ENCODE measurements around the gene KIFC3. TPM values are rescaled to one million over a fixed set of nuclear protein-coding genes. Genes with fewer than 3 reads are reported as not detected.
A peak's percentile ranks its signal among the peaks of the same experiment; 100 is the strongest.

KIFC3 gene
- total and polyA plus RNA-seq, 7 experiments from 2014 or later = 0.73 to 9.2 (median 1.6) TPM; not detected in 3

DNA sequence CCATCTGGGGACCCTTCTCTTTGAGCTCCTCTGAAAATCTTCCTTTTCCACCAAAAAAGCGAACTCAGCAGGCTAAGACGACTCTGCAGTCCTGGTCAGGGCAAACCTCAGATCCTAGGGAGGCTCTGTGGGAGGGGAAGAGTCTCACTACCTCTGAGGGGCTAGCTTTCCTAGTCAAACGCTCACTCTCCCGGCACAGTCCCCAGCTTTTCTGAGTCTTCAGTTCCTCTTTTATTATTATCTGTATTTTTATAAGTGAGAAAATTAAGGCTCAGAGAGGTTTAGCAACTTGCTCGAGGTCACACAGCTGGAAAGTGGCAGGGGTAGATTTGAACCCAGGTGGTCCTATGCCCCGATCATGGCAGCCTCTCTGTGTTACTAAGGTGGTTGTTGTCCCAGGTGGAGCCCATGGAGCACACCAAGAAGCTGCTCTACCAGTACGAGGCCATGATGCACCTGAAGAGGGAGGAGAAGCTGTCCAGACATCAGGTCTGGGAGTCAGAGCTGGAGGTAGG is 75.8 kb downstream of the KIFC3 start:
- Mint-ChIP-seq H3K9me3 (peaks cover 0 to 14% (median 0%) of the 10 kb centered on the region in 11 donors), H3K4me1 (no peaks in the 10 kb centered on the region), H3K4me3 (no peak overlapping the region), H3K27me3 (no peaks in the 10 kb centered on the region), H3K27ac (no peak overlapping the region), H3K36me3 (no peaks in the 10 kb centered on the region)
- ChIA-PET POLR2A (no interaction called here), CTCF (interaction anchor here (0.6 kb wide), 1 partner anchor 8 kb away, joined by 3 read pairs; no protein-coding TSS in a partner anchor)
- no peak for DNase-seq
- no peak for ATAC-seq
- Histone ChIP-seq H3K4me1 (ENCODE audit: control insufficient read depth in 2 of 2, insufficient read depth in 2 of 2, low read length in 2 of 2) (no peaks in the 10 kb centered on the region), H3K27ac (ENCODE audit: low read depth, low read length) (no peak overlapping the region), H3K27me3 (ENCODE audit: control insufficient read depth in 2 of 2, insufficient read depth in 2 of 2, low read length in 2 of 2) (no peaks in the 10 kb centered on the region), H3K9me3 (ENCODE audit: control insufficient read depth in 2 of 3, low read length in 3 of 3) (no peaks in the 10 kb centered on the region), H3K36me3 (ENCODE audit: control insufficient read depth in 2 of 3, insufficient read depth in 3 of 3, low read length in 3 of 3) (no peaks in the 10 kb centered on the region), H3K4me3 (ENCODE audit: low read length) (no peak overlapping the region)
- intact Hi-C loops (cut with micrococcal nuclease) = no loop called here

DNA sequence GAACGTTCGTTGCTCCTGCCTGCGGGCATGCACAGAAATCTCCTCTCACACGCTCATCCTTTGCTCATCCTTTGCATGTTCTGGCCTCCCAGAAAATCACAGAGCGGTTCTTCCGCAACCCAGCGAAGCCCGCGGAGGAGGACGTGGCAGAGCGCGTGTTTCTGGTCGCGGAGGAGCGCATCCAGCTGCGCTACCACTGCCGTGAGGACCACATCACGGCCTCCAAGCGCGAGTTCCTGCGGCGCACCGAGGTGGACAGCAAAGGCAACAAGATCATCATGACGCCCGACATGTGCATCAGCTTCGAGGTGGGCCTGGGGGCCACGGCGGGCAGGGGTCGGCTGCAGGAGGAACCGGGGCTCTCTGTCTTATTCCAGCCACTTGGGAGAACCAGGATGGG is 76.3 kb downstream of the KIFC3 start:
- peaks cover 0 to 10% (median 0%) of the 10 kb centered on the region in 11 donors for H3K9me3 Mint-ChIP-seq
- POLR2A ChIA-PET = interaction anchor here (1.5 kb wide), 1 partner anchor 9 kb away, joined by 4 read pairs; no protein-coding TSS in a partner anchor
- no peak overlapping the region for H3K27ac Mint-ChIP-seq

GRCh38 chr16:57725554-57725953 is 76.7 kb downstream of the KIFC3 start:
- Histone ChIP-seq H3K4me1 (ENCODE audit: control insufficient read depth in 2 of 2, insufficient read depth in 2 of 2, low read length in 2 of 2) (no peaks in the 10 kb centered on the region), H3K27ac (ENCODE audit: low read depth, low read length) (no peak overlapping the region), H3K27me3 (ENCODE audit: control insufficient read depth in 2 of 2, insufficient read depth in 2 of 2, low read length in 2 of 2) (no peaks in the 10 kb centered on the region), H3K36me3 (ENCODE audit: control insufficient read depth in 2 of 3, insufficient read depth in 3 of 3, low read length in 3 of 3) (no peaks in the 10 kb centered on the region), H3K9me3 (ENCODE audit: control insufficient read depth in 2 of 3, low read length in 3 of 3) (no peaks in the 10 kb centered on the region), H3K4me3 (ENCODE audit: low read length) (no peak overlapping the region)
- DNase-seq (no peak), ATAC-seq (no peak)
- H3K27ac Mint-ChIP-seq = no peak overlapping the region
- H3K9me3 Mint-ChIP-seq = peaks cover 0 to 10% (median 0%) of the 10 kb centered on the region in 11 donors
- H3K4me1 Mint-ChIP-seq = no peaks in the 10 kb centered on the region
- H3K27me3 Mint-ChIP-seq = no peaks in the 10 kb centered on the region
- no peaks in the 10 kb centered on the region for H3K36me3 Mint-ChIP-seq
- CTCF ChIA-PET = no interaction called here
- POLR2A ChIA-PET = interaction anchor here (1.5 kb wide), 1 partner anchor 10 kb away, joined by 4 read pairs; no protein-coding TSS in a partner anchor
- intact Hi-C loops (cut with micrococcal nuclease) = no loop called here
- no peak overlapping the region for H3K4me3 Mint-ChIP-seq

More for the DNA sequence above, 76.3 kb downstream of the KIFC3 start:
- no peaks in the 10 kb centered on the region for H3K36me3 Mint-ChIP-seq
- no peaks in the 10 kb centered on the region for H3K9me3 ChIP-seq (ENCODE audit: control insufficient read depth in 2 of 3, low read length in 3 of 3)
- no peak overlapping the region for H3K4me3 ChIP-seq (ENCODE audit: low read length)
- no peaks in the 10 kb centered on the region for H3K36me3 ChIP-seq (ENCODE audit: control insufficient read depth in 2 of 3, insufficient read depth in 3 of 3, low read length in 3 of 3)
- DNase-seq (no peak), ATAC-seq (no peak)
- intact Hi-C loops (cut with micrococcal nuclease) = no loop called here
- no peak overlapping the region for H3K4me3 Mint-ChIP-seq
- no peaks in the 10 kb centered on the region for H3K27me3 ChIP-seq (ENCODE audit: control insufficient read depth in 2 of 2, insufficient read depth in 2 of 2, low read length in 2 of 2)
- H3K27me3 Mint-ChIP-seq = no peaks in the 10 kb centered on the region
- H3K27ac ChIP-seq (ENCODE audit: low read depth, low read length) = no peak overlapping the region
- CTCF ChIA-PET = interaction anchor here (0.6 kb wide), 1 partner anchor 8 kb away, joined by 3 read pairs; no protein-coding TSS in a partner anchor
- no peaks in the 10 kb centered on the region for H3K4me1 Mint-ChIP-seq
- H3K4me1 ChIP-seq (ENCODE audit: control insufficient read depth in 2 of 2, insufficient read depth in 2 of 2, low read length in 2 of 2) = no peaks in the 10 kb centered on the region

GRCh38 chr16:57725151-57725550 is 77.1 kb downstream of the KIFC3 start:
- no peaks in the 10 kb centered on the region for H3K27me3 Mint-ChIP-seq
- CTCF ChIA-PET = no interaction called here
- Histone ChIP-seq H3K27ac (ENCODE audit: low read depth, low read length) (no peak overlapping the region), H3K4me1 (ENCODE audit: control insufficient read depth in 2 of 2, insufficient read depth in 2 of 2, low read length in 2 of 2) (no peaks in the 10 kb centered on the region), H3K36me3 (ENCODE audit: control insufficient read depth in 2 of 3, insufficient read depth in 3 of 3, low read length in 3 of 3) (no peaks in the 10 kb centered on the region), H3K27me3 (ENCODE audit: control insufficient read depth in 2 of 2, insufficient read depth in 2 of 2, low read length in 2 of 2) (no peaks in the 10 kb centered on the region), H3K9me3 (ENCODE audit: control insufficient read depth in 2 of 3, low read length in 3 of 3) (no peaks in the 10 kb centered on the region), H3K4me3 (ENCODE audit: low read length) (no peak overlapping the region)
- no peaks in the 10 kb centered on the region for H3K36me3 Mint-ChIP-seq
- H3K27ac Mint-ChIP-seq = peak overlapping the region in 1 of 9 donors; percentile 56
- H3K9me3 Mint-ChIP-seq = peaks cover 0 to 8% (median 0%) of the 10 kb centered on the region in 11 donors
- POLR2A ChIA-PET = interaction anchor here (1.5 kb wide), 1 partner anchor 10 kb away, joined by 4 read pairs; no protein-coding TSS in a partner anchor
- ATAC-seq (no peak), DNase-seq (no peak)
- no peak overlapping the region for H3K4me3 Mint-ChIP-seq
- intact Hi-C loops (cut with micrococcal nuclease) = no loop called here
- no peaks in the 10 kb centered on the region for H3K4me1 Mint-ChIP-seq

GRCh38 chr16:57724531-57724930 is 77.8 kb downstream of the KIFC3 start:
- intact Hi-C loops (cut with micrococcal nuclease) = no loop called here
- no peak overlapping the region for H3K27ac ChIP-seq (ENCODE audit: low read depth, low read length)
- POLR2A ChIA-PET = interaction anchor here (1.5 kb wide), 1 partner anchor 11 kb away, joined by 4 read pairs; no protein-coding TSS in a partner anchor
- Mint-ChIP-seq H3K27me3 (no peaks in the 10 kb centered on the region), H3K4me1 (no peaks in the 10 kb centered on the region), H3K4me3 (no peak overlapping the region), H3K36me3 (no peaks in the 10 kb centered on the region), H3K27ac (no peak overlapping the region), H3K9me3 (peaks cover 0 to 5% (median 0%) of the 10 kb centered on the region in 11 donors)
- no peak for ATAC-seq
- no peaks in the 10 kb centered on the region for H3K27me3 ChIP-seq (ENCODE audit: control insufficient read depth in 2 of 2, insufficient read depth in 2 of 2, low read length in 2 of 2)
- H3K9me3 ChIP-seq (ENCODE audit: control insufficient read depth in 2 of 3, low read length in 3 of 3) = no peaks in the 10 kb centered on the region
- no peak overlapping the region for H3K4me3 ChIP-seq (ENCODE audit: low read length)
- DNase-seq = no peak
- H3K4me1 ChIP-seq (ENCODE audit: control insufficient read depth in 2 of 2, insufficient read depth in 2 of 2, low read length in 2 of 2) = no peaks in the 10 kb centered on the region
- no peaks in the 10 kb centered on the region for H3K36me3 ChIP-seq (ENCODE audit: control insufficient read depth in 2 of 3, insufficient read depth in 3 of 3, low read length in 3 of 3)
- CTCF ChIA-PET = no interaction called here

GRCh38 chr16:57723170-57723569 is 79.1 kb downstream of the KIFC3 start:
- H3K36me3 Mint-ChIP-seq = no peaks in the 10 kb centered on the region
- H3K4me1 Mint-ChIP-seq = no peaks in the 10 kb centered on the region
- ATAC-seq (no peak), DNase-seq (no peak)
- Histone ChIP-seq H3K27me3 (ENCODE audit: control insufficient read depth in 2 of 2, insufficient read depth in 2 of 2, low read length in 2 of 2) (no peaks in the 10 kb centered on the region), H3K4me1 (ENCODE audit: control insufficient read depth in 2 of 2, insufficient read depth in 2 of 2, low read length in 2 of 2) (no peaks in the 10 kb centered on the region), H3K9me3 (ENCODE audit: control insufficient read depth in 2 of 3, low read length in 3 of 3) (no peaks in the 10 kb centered on the region), H3K4me3 (ENCODE audit: low read length) (no peak overlapping the region), H3K27ac (ENCODE audit: low read depth, low read length) (no peak overlapping the region), H3K36me3 (ENCODE audit: control insufficient read depth in 2 of 3, insufficient read depth in 3 of 3, low read length in 3 of 3) (no peaks in the 10 kb centered on the region)
- H3K27ac Mint-ChIP-seq = no peak overlapping the region
- ChIA-PET POLR2A (no interaction called here), CTCF (no interaction called here)
- no peaks in the 10 kb centered on the region for H3K27me3 Mint-ChIP-seq
- intact Hi-C loops (cut with micrococcal nuclease) = no loop called here
- no peak overlapping the region for H3K4me3 Mint-ChIP-seq
- no peaks in the 10 kb centered on the region for H3K9me3 Mint-ChIP-seq

DNA sequence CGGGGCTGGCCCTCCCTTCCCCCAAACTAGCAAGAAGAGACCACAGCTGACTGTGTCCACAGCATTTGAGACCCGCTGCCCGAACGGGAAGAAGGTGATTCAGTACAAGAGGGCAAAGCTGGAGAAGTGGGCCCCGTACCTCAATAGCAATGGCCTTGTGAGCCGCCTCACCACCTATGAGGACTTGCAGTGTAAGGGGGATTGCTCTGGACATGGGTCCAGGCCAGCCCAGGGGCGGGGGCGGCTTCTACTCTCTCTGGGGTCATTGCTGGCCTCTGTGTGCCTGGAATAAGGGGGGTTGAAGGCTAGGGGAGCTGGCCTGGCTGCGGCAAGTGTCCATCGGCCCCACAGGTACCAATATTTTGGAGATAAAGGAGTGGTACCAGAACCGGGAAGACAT is 79.6 kb downstream of the KIFC3 start:
- Histone ChIP-seq H3K4me3 (ENCODE audit: low read length) (no peak overlapping the region), H3K4me1 (ENCODE audit: control insufficient read depth in 2 of 2, insufficient read depth in 2 of 2, low read length in 2 of 2) (no peaks in the 10 kb centered on the region), H3K27me3 (ENCODE audit: control insufficient read depth in 2 of 2, insufficient read depth in 2 of 2, low read length in 2 of 2) (no peaks in the 10 kb centered on the region), H3K27ac (ENCODE audit: low read depth, low read length) (no peak overlapping the region), H3K9me3 (ENCODE audit: control insufficient read depth in 2 of 3, low read length in 3 of 3) (no peaks in the 10 kb centered on the region), H3K36me3 (ENCODE audit: control insufficient read depth in 2 of 3, insufficient read depth in 3 of 3, low read length in 3 of 3) (no peaks in the 10 kb centered on the region)
- H3K27me3 Mint-ChIP-seq = no peaks in the 10 kb centered on the region
- ChIA-PET CTCF (no interaction called here), POLR2A (no interaction called here)
- no peak overlapping the region for H3K4me3 Mint-ChIP-seq
- no peaks in the 10 kb centered on the region for H3K36me3 Mint-ChIP-seq
- intact Hi-C loops (cut with micrococcal nuclease) = no loop called here
- no peak overlapping the region for H3K27ac Mint-ChIP-seq
- H3K9me3 Mint-ChIP-seq = no peaks in the 10 kb centered on the region
- ATAC-seq (no peak), DNase-seq (no peak)
- H3K4me1 Mint-ChIP-seq = no peaks in the 10 kb centered on the region
